CD4-positive, alpha-beta T cell treated with Interferon gamma for 1 hour (primary cell): Measurements from ENCODE around the gene ANO6.
"Not testable (repeated sequence)": the region's sequence is repeated elsewhere in the genome, so short reads cannot be mapped to it uniquely, and the experiment has no call there.

Experiments used
- DNase-seq: peaks from one replicate; pipeline ENCODE4 v3.0.0-alpha.2; 2020

ANO6 gene

GRCh38 chr12:45351921-45352670, 136.2 kb downstream of the ANO6 start:
- DNase-seq, result no peak

GRCh38 chr12:45353944-45354343, 138.0 kb downstream of the ANO6 start:
- no peak for DNase-seq

DNA sequence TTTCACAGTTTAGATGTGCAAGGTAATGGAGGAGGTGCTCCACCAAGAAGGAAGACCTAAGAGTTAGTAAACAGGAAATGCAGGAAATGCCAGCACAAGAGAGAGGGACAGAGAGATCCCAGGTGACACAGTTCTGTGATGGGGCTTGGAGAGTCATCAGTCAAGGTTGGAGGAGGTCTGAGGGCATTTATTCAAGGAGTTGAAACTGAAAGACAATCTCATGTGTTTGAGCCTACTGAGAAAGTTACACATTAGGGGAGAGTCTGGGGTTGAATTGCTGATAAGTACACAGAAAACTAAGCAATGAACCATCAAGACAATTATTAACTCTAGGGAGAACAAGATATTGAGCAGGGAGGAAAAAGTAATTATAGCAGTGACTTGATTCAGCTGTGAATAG, 138.5 kb downstream of the ANO6 start:
- DNase-seq, result no peak

DNA sequence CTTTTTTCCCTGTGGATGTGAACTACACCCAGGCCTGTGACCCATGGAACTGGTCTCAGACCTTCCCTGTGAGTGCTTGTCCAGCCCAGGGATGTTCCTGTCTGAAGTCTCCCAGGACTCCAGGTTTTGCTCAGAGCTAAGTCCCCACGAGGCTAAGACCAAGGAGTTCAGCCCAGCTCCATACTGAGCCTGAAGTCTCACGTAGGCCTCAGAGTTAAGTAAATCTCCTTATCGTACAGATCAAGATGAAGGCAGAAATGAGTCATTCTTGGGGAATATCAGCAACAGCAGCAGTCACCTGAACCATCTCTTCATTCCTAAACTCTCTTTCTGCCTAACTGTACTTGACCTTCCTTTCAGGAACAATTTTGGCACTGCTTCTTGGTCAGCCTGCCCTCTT, 139.8 kb downstream of the ANO6 start:
- DNase-seq, result no peak

DNA sequence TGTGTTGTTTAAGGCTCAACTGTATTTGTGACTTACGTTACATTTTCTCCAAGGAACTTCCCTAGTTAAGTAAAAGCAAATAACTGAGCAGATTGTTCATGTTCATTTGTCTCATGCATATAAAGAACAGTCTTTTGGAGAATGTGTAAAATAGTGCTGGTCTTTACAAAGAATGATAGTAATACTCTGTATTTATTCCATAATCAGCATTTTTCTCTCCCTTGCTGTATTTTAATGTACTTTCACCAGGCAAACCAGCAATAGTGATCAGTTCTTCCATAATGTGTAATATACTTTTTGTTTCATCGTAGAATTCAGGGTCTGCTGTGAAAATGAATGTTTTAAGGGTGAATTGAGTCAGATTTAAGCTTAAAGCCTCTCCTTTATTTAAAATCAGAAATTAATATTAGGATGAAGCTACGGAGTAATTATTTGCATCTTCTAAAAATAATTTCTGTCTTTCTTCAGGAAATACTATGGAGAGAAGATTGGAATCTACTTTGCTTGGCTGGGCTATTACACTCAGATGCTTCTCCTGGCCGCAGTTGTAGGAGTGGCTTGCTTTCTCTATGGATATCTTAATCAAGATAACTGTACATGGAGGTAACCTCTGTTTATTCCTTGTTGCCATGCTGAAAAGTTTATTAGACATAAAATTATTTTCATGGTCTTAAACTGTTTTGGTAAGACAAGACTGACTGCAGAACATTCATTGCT, 141.1 kb downstream of the ANO6 start:
- DNase-seq, result no peak

GRCh38 chr12:45357539-45358417, 141.9 kb downstream of the ANO6 start:
- no peak for DNase-seq

- DNase-seq, result no peak
These were observed 146.4 kb downstream of the ANO6 start for GRCh38 chr12:45362291-45362690.

DNA sequence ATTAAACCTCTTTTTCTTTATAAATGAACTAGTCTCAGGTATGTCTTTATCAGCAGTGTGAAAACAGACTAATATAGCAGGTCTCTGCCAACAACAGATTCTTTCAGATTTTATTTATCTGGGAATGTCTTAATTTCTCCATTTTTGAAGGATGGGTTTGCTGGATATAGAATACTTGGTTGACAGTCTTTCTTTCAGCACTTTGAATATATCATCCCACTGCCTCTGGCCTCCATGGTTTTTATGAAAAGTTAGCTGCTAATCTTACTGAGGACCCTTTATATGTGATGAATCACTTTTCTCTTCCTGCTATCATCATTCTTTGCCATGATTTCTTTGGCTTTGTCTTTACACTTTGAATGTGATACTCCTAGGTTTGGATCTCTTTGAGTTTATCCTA, 148.0 kb downstream of the ANO6 start:
- no peak for DNase-seq

GRCh38 chr12:45368841-45369489, 153.1 kb downstream of the ANO6 start:
- no peak for DNase-seq

DNA sequence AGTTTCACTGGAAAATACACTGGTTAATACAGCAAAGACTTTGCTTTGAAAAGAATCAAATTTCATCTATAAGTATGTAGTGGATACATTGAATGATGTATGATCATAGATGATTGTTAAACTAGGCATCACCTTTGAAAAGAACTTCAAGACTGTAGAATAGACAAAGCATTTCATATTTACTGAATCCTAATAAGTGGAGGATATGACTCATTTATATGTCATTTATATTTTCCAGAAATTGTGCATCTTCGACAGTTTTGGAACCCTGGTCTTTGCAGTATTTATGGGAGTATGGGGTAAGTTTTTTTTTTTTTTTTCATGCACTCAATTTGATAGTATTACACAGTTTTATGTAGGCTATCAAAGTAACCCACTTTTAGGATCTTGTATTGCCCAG, 161.9 kb downstream of the ANO6 start:
- no peak for DNase-seq

GRCh38 chr12:45379261-45379660, 163.4 kb downstream of the ANO6 start:
- DNase-seq, result no peak

DNA sequence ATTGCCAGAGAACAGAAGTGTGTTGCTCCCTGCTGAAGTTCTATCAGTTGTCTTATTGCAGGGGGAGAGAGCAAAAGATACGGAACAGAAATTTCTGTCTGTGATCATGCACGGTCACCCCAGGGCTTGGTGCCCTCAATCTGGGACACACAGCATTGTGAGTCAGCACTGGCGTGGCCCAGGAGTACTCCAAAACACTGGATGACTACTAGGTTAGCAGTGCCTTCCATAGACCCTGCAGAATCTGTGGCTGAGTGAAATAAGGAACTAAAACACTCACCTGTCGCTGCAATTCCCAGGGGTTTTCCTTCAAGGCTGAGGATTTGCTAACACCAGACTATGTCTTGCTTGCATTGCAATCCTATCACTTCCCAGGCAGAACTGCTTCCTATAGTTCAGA, 165.5 kb downstream of the ANO6 start:
- DNase-seq, result no peak

DNA sequence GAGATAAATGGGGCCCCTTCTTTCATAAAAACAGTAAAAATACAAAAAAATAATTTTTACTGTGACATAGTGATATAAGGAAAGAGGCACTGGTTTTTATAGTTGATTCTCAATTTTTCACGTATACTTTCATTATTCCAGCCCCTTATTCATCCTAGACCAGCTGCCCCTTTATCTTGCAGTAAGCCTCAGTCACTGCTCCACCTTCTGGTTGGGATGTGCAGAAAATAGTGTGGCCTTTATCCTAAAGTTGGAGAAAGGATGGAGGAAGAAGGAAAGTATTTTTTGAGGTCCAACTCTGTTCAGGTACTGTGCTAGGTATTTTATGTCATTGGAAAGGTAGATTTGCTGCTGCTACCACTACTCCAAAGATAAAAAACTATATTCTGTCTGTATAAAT, 172.7 kb downstream of the ANO6 start:
- DNase-seq, result no peak

GRCh38 chr12:45389426-45389825, 173.5 kb downstream of the ANO6 start:
- DNase-seq, result no peak

DNA sequence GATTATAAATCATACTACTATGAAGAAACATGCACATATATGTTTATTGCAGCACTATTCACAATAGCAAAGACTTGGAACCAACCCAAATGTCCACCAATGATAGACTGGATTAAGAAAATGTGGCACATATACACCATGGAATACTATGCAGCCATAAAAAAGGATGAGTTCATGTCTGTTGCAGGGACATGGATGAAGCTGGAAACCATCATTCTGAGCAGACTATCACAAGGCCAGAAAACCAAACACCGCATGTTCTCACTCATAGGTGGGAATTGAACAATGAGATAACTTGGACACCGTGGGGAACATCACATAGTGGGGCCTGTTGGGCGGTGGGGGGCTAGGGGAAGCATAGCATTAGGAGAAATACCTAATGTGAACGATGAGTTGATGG, 181.6 kb downstream of the ANO6 start:
- not testable (repeated sequence) for DNase-seq

DNA sequence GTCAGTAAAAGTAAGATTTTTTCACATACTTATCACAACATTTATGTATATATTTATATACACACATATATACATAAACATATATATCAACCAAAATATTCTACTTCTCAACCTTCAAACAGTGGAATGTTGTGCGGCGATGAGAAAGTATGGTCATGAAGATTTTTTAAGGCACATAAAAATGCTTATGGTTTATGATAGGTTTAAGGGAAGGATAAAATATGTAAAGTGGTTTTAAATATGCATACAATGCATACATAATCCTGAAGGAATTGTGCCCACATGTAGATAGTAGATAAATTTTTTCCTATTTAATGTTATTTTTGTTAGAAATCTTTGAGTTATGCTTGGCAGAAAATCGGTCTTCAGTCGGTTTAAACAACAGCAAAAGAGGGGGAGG, 182.7 kb downstream of the ANO6 start:
- no peak for DNase-seq

GRCh38 chr12:45400991-45401390, 185.1 kb downstream of the ANO6 start:
- DNase-seq, result no peak

DNA sequence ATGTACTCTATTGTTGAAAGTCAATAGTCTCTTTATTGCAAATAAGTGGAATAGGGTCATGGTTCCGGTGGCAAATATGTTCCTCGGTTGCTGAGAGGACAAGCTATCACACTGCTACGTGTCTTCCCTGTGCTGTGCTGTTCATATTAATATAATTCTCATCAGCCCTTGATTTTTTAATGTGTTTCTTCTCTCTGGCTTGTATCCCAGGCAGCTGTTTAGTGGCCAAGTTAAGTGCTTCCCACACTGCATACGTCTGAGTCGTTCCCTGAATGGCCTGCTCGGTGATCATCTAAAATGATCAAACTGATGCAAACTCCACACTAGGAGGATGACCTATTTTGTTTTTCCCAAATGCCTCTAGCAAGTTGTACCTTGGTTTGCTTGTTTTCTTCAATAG, 186.4 kb downstream of the ANO6 start:
- DNase-seq, result no peak

DNA sequence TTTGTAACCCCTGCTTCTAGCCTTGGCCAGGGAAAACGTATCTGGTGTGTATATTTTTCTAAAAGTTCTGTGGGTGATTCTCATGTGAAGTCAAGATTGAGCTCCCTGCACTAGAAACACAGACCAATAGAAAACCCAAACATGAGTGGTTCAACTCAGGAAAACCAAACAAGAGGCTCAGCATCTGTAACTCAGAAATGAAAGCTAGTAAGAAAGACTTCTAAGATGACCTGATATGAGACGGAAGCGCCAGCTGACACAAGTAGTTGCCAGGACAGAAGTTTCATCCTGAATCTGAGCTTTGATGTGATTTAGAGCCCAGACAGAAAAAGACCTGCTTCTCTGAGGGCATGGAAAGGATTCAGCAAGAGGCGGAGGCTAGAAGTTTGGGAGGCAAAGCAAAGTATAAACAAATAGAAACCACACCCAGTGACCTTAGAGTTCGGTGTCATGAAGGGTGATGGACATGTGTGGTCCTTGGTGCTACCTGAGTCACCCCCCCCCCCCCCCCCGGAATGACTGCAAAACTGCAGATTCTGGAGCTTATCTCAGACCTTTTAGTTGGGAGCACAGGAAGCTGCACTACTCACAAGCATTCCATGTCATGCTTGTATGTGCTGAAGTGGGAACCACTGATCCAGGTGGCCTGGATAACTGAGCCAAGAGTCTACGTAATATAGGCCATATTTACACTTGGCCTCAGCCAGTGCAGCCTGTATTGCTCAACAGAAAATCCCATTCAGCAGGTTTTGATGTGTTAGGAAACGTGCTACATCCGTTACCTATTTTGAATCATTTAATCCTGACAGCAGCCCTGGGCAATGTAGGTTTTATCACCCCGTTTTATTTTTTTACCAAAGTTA, 191.3 kb downstream of the ANO6 start:
- no peak for DNase-seq

DNA sequence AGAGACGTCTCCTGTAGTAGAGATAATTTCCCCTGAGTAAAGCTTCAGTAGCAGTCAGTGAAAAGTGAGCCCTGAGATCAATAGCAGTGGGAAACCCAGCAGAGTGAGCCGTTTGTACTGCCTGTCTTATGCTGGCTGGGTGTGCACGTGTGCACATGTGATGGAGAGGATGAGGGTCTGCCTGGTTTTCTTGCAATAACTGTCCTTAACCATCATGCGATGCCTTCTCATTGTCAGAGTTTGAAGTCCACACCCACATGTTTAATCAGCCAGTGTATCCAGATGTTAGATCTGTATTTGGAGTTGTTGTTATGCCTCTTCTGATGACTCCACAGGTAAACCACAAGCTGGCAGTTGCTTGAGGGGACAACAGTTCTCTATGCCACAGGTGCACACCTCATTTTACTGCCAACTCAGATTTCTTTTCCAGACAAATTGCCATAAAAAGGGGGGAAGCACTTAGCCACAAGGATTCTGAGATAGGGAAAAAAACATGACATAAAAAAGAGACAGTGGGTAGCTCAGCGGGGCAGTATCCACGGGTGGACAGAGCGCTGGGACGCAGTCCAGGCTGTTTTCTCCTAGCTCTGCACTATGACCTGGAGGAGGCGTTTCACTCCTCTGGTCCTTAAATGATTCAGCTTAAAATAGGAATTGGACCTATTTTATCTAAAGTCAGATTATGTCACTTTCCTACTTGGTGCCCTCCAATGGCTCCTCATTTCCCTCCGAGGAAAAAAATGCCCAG, 192.3 kb downstream of the ANO6 start:
- no peak for DNase-seq

- no peak for DNase-seq
These were observed 192.8 kb downstream of the ANO6 start for GRCh38 chr12:45408729-45409114.
